Right atrium auricular region (tissue), 2 donors: ENCODE results near the gene HES2. TPM values are rescaled to one million over a fixed set of nuclear protein-coding genes. Genes with fewer than 3 reads are reported as not detected.

Source experiments
- DNase-seq: peaks from one replicate; pipeline ENCODE4 v3.0.0-alpha.2; 2019; ENCODE audit warnings: low spot score
- H3K27ac ChIP-seq, 2 donors: fragments of 200-600 bp; sonication (generic); 1 replicate in 1 of 2; 2 replicates in 1 of 2; pipeline ENCODE4 v1.5.1; 2016 to 2019
- H3K27me3 ChIP-seq, 2 donors: fragments of 200-600 bp; sonication (generic); one replicate each; pipeline versions ENCODE4 v1.5.1 to v1.6.0; 2017 to 2019
- H3K36me3 ChIP-seq: fragments of 200-600 bp; sonication (generic); one replicate; pipeline ENCODE4 v1.5.1; 2016
- H3K4me1 ChIP-seq, 2 donors: fragments of 200-600 bp; sonication (generic); one replicate each; pipeline versions ENCODE4 v1.5.1 to v1.6.0; 2017 to 2019
- H3K4me3 ChIP-seq, 2 donors: fragments of 200-600 bp; sonication (generic); 1 replicate in 1 of 2; 2 replicates in 1 of 2; pipeline ENCODE4 v1.5.1; 2017 to 2019; ENCODE audit warnings: mild to moderate bottlenecking in 1 of 2, moderate library complexity in 1 of 2
- H3K9me3 ChIP-seq, 2 donors: fragments of 200-600 bp; sonication (generic); one replicate each; pipeline ENCODE4 v1.5.1; 2019
- total RNA-seq, 2 donors: library from RNA; depleted of rRNA; stranded (reverse); fragments of >200 nt; gene quantifications; one replicate each; pipeline ENCODE4 v1.1.0, GENCODE V29; 2016
- TF ChIP-seq, protein P1 (sequence below), 2 donors: fragments of 200-600 bp; sonication (generic); IDR thresholded peaks; one replicate each; pipeline ENCODE4 v1.5.1; 2019; ENCODE audit warnings: antibody characterized with exemption in 2 of 2

The HES2 gene, protein sequence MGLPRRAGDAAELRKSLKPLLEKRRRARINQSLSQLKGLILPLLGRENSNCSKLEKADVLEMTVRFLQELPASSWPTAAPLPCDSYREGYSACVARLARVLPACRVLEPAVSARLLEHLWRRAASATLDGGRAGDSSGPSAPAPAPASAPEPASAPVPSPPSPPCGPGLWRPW
- total RNA-seq, result not detected

DNA sequence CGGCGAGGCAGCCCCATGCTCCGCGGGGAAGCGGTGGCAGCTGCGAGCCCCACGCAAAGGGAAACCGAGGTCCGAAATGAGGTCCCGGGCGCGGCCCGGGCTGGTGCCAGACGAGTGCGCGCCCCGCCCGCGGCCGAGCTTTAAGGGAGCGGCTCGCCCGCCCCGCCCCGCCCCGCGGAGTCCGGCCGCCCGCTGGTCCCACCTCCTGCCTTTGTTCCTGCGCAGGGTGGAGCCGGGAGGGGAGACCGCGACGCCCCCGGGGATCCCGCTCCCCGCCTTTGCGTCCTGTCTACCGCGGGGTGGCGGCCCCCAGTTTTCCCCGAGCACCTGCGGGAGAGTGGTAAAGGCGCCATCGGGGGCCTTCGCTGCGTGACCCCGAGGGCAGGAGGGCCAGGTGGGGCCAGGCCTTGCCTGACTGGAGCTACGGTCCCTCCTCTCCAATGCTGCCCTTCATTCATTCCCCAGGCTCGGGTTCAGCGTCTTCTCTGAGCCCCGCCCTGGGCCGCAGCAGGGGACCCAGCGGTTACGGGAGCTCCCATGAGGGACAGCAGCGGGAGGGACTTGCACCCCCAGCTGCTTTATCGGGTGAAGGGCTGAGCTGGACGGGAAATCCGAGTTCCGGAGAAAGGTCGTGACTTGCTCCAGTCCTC is at the start of gene HES2:
HES2 (minus strand) TSS at position 116 of the 650 bp plus-strand sequence; CDS start at position 17, 99 bp downstream.
- H3K4me3 ChIP-seq, result peak within 1 kb of the TSS; percentile 15 to 47
- H3K9me3 ChIP-seq, result no peaks in the 10 kb centered on the region
- H3K27me3 ChIP-seq, result peaks cover 35 to 53% of the 10 kb centered on the region in 2 donors
- no peak for DNase-seq
- no peaks in the 10 kb centered on the region for H3K36me3 ChIP-seq
- H3K4me1 ChIP-seq, result peaks cover 0 to 44% of the 10 kb centered on the region in 2 donors
- no peak within 1 kb of the TSS for H3K27ac ChIP-seq
- TF ChIP-seq, protein P1, sequence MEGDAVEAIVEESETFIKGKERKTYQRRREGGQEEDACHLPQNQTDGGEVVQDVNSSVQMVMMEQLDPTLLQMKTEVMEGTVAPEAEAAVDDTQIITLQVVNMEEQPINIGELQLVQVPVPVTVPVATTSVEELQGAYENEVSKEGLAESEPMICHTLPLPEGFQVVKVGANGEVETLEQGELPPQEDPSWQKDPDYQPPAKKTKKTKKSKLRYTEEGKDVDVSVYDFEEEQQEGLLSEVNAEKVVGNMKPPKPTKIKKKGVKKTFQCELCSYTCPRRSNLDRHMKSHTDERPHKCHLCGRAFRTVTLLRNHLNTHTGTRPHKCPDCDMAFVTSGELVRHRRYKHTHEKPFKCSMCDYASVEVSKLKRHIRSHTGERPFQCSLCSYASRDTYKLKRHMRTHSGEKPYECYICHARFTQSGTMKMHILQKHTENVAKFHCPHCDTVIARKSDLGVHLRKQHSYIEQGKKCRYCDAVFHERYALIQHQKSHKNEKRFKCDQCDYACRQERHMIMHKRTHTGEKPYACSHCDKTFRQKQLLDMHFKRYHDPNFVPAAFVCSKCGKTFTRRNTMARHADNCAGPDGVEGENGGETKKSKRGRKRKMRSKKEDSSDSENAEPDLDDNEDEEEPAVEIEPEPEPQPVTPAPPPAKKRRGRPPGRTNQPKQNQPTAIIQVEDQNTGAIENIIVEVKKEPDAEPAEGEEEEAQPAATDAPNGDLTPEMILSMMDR (IDR thresholded peaks at IDR 0.05), result no peak

DNA sequence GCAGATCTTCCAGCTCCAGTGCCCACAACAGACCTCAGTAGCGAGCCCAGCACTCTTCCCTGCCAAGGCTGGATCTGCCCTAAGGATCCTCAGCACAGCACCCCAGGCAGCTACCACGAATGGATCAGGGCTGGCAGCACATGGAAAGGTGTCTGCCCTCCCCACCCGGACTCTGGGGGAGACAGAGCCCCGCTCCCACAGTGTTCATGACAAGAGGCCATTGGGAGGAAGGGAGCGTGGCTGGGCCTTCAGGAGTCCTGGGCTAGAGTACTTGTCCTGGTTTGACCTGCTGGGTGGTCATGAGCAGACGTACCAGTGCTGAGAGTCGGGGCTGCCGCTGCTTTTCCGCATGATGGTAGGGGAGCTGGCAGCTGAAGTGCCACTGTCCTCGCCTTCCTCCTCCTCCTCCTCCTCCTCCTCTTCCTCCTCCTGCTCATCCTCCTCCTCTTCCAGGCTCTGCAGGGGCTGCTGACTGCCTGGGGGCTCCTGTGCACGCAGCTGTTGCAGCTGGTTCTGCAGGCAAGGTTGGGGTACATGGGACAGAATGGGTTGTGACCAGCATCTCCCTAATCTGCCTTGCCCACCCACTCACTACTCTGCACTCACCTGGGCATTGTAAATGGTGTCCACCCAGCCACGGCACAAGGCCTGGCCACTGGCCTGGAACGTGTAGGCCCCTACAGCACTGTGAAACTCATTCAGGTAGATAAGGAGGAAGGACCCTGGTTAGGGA is 49.2 kb upstream of the HES2 start:
- Histone ChIP-seq H3K9me3 (no peaks in the 10 kb centered on the region), H3K27ac (no peak overlapping the region), H3K4me1 (peaks cover 0 to 5% of the 10 kb centered on the region in 2 donors), H3K27me3 (no peaks in the 10 kb centered on the region), H3K4me3 (no peak overlapping the region), H3K36me3 (peaks cover 52% of the 10 kb centered on the region)
- TF ChIP-seq, protein P1 (IDR thresholded peaks at IDR 0.05), result no peak
- DNase-seq, result no peak

DNA sequence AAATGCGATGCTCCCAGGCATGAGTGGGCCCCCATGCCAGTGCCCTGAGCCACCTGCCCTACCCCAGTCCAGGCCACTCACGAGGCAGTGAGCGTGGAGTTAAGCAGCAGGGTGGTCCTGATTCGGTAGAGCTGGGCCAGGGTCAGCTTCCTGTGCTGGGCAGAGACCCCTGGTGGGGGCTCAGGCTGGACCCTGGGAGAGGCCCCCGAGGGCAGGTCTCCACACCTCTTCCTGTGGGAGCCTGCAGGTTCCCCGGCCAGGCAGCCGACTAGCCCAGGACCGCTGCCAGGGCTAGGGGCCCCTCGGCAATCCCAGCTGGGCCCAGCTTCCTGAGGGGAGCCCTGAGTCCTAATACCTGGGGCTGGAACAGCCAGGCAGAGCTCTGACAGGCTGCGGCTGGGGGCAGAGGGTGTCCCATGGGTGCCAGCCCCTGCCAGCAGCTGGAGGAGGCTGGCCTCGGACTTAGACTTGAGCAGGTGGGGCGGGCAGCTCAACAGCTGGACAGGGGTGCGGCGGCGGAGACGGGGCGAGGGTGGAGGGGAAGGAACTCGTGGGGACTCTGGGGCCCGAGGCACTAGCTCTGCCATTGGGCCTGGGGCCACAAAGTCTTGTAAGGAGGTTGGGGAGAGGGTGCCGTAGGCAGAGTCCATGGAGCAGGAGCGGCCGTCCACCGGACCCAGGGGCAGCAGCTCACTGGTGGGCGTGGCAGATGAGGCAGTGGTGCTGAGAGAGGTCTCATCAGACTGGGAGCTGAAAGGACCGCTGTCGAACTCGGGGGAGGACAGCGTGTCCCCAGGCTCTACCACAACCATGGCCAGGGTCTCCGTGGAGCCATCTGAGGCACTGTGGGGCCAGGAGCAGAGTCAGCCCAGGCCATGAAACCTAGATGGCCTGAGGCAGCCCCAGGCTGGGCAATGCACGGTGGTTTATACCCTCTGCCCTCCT is 48.3 kb upstream of the HES2 start:
- TF ChIP-seq, protein P1 (IDR thresholded peaks at IDR 0.05), result no peak
- DNase-seq, result no peak
- no peaks in the 10 kb centered on the region for H3K27me3 ChIP-seq
- peaks cover 48% of the 10 kb centered on the region for H3K36me3 ChIP-seq
- peaks cover 0 to 5% of the 10 kb centered on the region in 2 donors for H3K4me1 ChIP-seq
- no peaks in the 10 kb centered on the region for H3K9me3 ChIP-seq
- H3K4me3 ChIP-seq, result no peak overlapping the region
- H3K27ac ChIP-seq, result no peak overlapping the region

DNA sequence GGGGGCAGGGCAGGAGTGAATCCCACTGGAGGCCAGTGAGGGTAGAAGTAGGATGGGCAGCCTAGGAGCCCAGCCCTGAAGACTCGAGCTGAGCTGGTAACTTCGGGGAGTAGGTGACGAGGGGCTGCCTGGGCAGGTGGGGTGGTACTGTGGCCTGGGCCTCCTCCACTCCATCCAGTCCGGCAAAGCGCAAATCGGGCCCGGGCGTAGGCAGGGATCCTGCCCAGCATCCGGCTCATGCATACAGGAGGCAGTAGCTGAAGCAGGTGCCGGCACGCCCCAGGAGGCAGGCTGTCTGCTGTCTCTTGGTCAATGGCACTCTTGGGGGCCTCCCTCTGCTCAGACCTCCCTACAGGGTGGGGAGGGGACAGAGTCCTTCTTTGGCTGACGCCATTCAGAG is 47.5 kb upstream of the HES2 start:
- Histone ChIP-seq H3K4me1 (peaks cover 0 to 5% of the 10 kb centered on the region in 2 donors), H3K27me3 (no peaks in the 10 kb centered on the region), H3K27ac (no peak overlapping the region), H3K36me3 (peaks cover 40% of the 10 kb centered on the region), H3K9me3 (no peaks in the 10 kb centered on the region), H3K4me3 (no peak overlapping the region)
- no peak for DNase-seq
- TF ChIP-seq, protein P1 (IDR thresholded peaks at IDR 0.05), result no peak

DNA sequence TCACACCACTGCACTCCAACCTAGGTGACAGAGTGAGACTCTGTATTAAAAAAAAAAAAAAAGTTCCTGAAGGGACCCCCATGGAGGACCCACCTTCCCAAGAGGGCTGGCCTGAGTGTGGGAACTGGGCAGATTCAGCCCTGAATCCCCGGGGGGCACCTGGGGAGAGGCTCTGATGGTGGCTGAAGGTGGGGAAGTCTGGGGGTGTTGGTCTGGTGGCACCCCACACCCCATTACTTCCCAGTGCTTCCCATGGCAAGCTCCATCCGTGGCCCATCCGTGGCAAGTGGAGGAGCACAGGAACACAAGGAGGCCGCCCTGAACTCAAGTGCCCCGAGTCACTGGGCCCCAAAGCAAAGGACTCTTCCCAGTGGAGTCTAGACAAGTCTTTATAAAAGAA is 47.0 kb upstream of the HES2 start:
- Histone ChIP-seq H3K4me3 (no peak overlapping the region), H3K4me1 (peaks cover 0 to 5% of the 10 kb centered on the region in 2 donors), H3K27me3 (no peaks in the 10 kb centered on the region), H3K27ac (no peak overlapping the region), H3K9me3 (no peaks in the 10 kb centered on the region), H3K36me3 (peaks cover 37% of the 10 kb centered on the region)
- no peak for DNase-seq
- TF ChIP-seq, protein P1 (IDR thresholded peaks at IDR 0.05), result no peak
